AG10803 (cell line): ENCODE results near the gene SLC36A4.

Source experiments
- DNase-seq: peaks from one replicate; pipeline ENCODE4 v3.0.0; 2010; ENCODE audit warnings: low read depth
- H3K4me3 ChIP-seq: 2 replicates; pipeline ENCODE4 v1.5.1; 2011; ENCODE audit warnings: mild to moderate bottlenecking, low read length, control low read depth
- CTCF ChIP-seq: conservative IDR thresholded peaks from 2 replicates; pipeline ENCODE4 v1.5.1; 2011; ENCODE audit warnings: mild to moderate bottlenecking, low read length, control low read depth, inconsistent platforms

Gene SLC36A4

GRCh38 chr11:93128574-93128973 lies 69.2 kb downstream of the SLC36A4 start:
- TF ChIP-seq CTCF: no peak
- DNase-seq: no peak
- H3K4me3 ChIP-seq: no peak overlapping the region

GRCh38 chr11:93123351-93123898 lies 74.4 kb downstream of the SLC36A4 start:
- H3K4me3 ChIP-seq: no peak overlapping the region
- no peak for TF ChIP-seq CTCF
- DNase-seq: no peak

DNA sequence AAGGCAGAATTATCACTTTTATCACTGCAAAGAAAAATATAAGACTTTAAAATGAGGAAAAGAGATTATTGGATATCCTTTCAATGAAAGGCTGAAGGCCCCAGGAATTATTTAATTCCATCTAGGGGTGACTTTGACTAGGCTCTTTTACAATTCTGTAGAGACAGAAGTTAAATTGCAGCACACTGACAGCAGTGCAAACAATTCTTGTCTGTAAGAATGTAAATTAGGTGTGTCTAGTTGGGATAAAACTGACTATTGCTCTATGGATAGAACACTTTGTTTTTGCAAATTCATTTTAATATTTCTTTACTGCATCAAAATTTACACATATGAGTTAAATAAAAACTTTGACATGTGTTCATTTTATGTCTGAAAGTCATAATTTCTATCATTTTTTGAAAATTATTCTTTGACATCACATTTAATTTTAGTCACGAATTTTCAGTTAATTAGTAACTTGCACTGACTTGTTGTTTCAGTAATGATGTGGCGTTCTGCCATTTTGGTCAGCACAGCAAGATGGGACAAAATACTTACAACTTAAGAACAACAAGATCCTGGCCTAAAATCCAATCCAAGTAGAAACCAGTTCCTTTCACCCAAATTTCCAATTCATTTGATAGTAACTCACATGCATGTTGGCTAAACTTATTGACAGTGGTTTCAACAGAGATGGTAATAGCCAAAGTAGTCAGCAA lies 75.1 kb downstream of the SLC36A4 start:
- no peak for DNase-seq
- no peak for TF ChIP-seq CTCF
- H3K4me3 ChIP-seq: no peak overlapping the region

- no peak for DNase-seq
- H3K4me3 ChIP-seq: no peak overlapping the region
- no peak for TF ChIP-seq CTCF
These were observed 79.5 kb downstream of the SLC36A4 start for GRCh38 chr11:93118276-93118675.

GRCh38 chr11:93117565-93117964 lies 80.2 kb downstream of the SLC36A4 start:
- no peak for DNase-seq
- no peak for TF ChIP-seq CTCF
- H3K4me3 ChIP-seq: no peak overlapping the region

- DNase-seq: no peak
- no peak for TF ChIP-seq CTCF
- H3K4me3 ChIP-seq: no peak overlapping the region
These were observed 81.0 kb downstream of the SLC36A4 start for GRCh38 chr11:93116641-93117441.

GRCh38 chr11:93114304-93114703 lies 83.5 kb downstream of the SLC36A4 start:
- DNase-seq: no peak
- TF ChIP-seq CTCF: no peak

More at GRCh38 chr11:93114304-93114703, 83.5 kb downstream of the SLC36A4 start:
- no peak overlapping the region for H3K4me3 ChIP-seq
